ENCODE results near the gene HLA-DQA1. TPM values are rescaled to one million over a fixed set of nuclear protein-coding genes. Genes with fewer than 3 reads are reported as not detected.

HLA-DQA1 gene
- total and polyA plus RNA-seq, 10 of the 15 experiments (the other 5 are each of a cell fraction or from before 2014, with no cell fraction given), result 289 to 1,769 (median 460) TPM

GRCh38 chr6:32685603-32686002 is 48.4 kb downstream of the HLA-DQA1 start (continued):
- TF ChIP-seq ZNF687 (IDR thresholded peaks at IDR 0.05) (no peak), NKRF (conservative IDR thresholded peaks at IDR 0.05) (no peak), GABPA (IDR thresholded peaks at IDR 0.05; ENCODE audit: low read depth) (peak; percentile 62; the same call in 1 of the 2 replicates), ZNF274 (IDR thresholded peaks at IDR 0.05; ENCODE audit: insufficient read depth, insufficient read length) (no peak), SMAD5 (IDR thresholded peaks at IDR 0.05; ENCODE audit: low read depth) (no peak), IRF5 (IDR thresholded peaks at IDR 0.05; ENCODE audit: borderline replicate concordance) (no peak), EED (IDR thresholded peaks at IDR 0.05; ENCODE audit: low read depth) (peak; percentile 58; the same call in 1 of the 2 replicates), MLLT1 (IDR thresholded peaks at IDR 0.05) (peak; percentile 95), MAX (IDR thresholded peaks at IDR 0.05; ENCODE audit: low read depth, low read length) (no peak), HDAC6 (IDR thresholded peaks at IDR 0.05; ENCODE audit: unreplicated experiment) (no peak), BRCA1 (IDR thresholded peaks at IDR 0.05; ENCODE audit: low read depth, low read length) (no peak), E2F4 (IDR thresholded peaks at IDR 0.05; ENCODE audit: low read depth, low read length) (no peak), CBFB (IDR thresholded peaks at IDR 0.05; ENCODE audit: low read depth) (peak; percentile 92), ZNF207 (IDR thresholded peaks at IDR 0.05; ENCODE audit: borderline replicate concordance) (no peak), MTA2 (IDR thresholded peaks at IDR 0.05; ENCODE audit: low read depth) (peak; percentile 93), SUZ12 (IDR thresholded peaks at IDR 0.05; ENCODE audit: unreplicated experiment) (no peak)
